ENCODE data around the gene CCDC117.
"Not testable (repeated sequence)": the region's sequence is repeated elsewhere in the genome, so short reads cannot be mapped to it uniquely, and the experiment has no call there.

CCDC117 gene

GRCh38 chr22:28772633-28773460, at the start of gene CCDC117:
Gene CCDC117 (plus strand): TSS chr22:28772695. CDS start chr22:28772850, 155 bp downstream.
- DNase-seq (ENCODE audit: low spot score): peak; percentile 94

- DNase-seq (ENCODE audit: low spot score): no peak
Observed at GRCh38 chr22:28728002-28728401, 44.5 kb upstream of the CCDC117 start.

GRCh38 chr22:28728621-28729313, 43.7 kb upstream of the CCDC117 start:
- DNase-seq (ENCODE audit: low spot score): no peak

GRCh38 chr22:28730179-28730578, 42.3 kb upstream of the CCDC117 start:
- DNase-seq (ENCODE audit: low spot score): no peak

GRCh38 chr22:28734393-28734792, 38.1 kb upstream of the CCDC117 start:
- DNase-seq (ENCODE audit: low spot score): no peak

- peak; percentile 28 for DNase-seq (ENCODE audit: low spot score)
Observed at GRCh38 chr22:28736301-28737155, 36.0 kb upstream of the CCDC117 start.

- no peak for DNase-seq (ENCODE audit: low spot score)
Observed at GRCh38 chr22:28737701-28738100, 34.8 kb upstream of the CCDC117 start.

- not testable (repeated sequence) for DNase-seq (ENCODE audit: low spot score)
Observed at GRCh38 chr22:28738876-28739275, 33.6 kb upstream of the CCDC117 start.

- DNase-seq (ENCODE audit: low spot score): no peak
Observed at GRCh38 chr22:28741200-28741784, 31.2 kb upstream of the CCDC117 start.

- DNase-seq (ENCODE audit: low spot score): peak; percentile 92
Observed at GRCh38 chr22:28741785-28742561, 30.5 kb upstream of the CCDC117 start, which contains the start of the genes CHEK2 and HSCB. Gene CHEK2 (minus strand): TSS chr22:28741820. CDS start chr22:28734721, 7,099 bp downstream. Gene HSCB (plus strand): TSS chr22:28742039. CDS start chr22:28742096, 57 bp downstream.

- no peak for DNase-seq (ENCODE audit: low spot score)
Observed at GRCh38 chr22:28742562-28742962, 29.9 kb upstream of the CCDC117 start.

GRCh38 chr22:28743852-28744251, 28.6 kb upstream of the CCDC117 start:
- no peak for DNase-seq (ENCODE audit: low spot score)

- DNase-seq (ENCODE audit: low spot score): no peak
Observed at GRCh38 chr22:28750471-28750881, 22.0 kb upstream of the CCDC117 start.

GRCh38 chr22:28754512-28754911, 18.0 kb upstream of the CCDC117 start:
- DNase-seq (ENCODE audit: low spot score): not testable (repeated sequence)

GRCh38 chr22:28759861-28760560, 12.5 kb upstream of the CCDC117 start:
- peak; percentile 19 for DNase-seq (ENCODE audit: low spot score)

GRCh38 chr22:28761449-28761755, 11.1 kb upstream of the CCDC117 start:
- DNase-seq (ENCODE audit: low spot score): no peak

- not testable (repeated sequence) for DNase-seq (ENCODE audit: low spot score)
Observed at GRCh38 chr22:28762000-28762399, 10.5 kb upstream of the CCDC117 start.

- no peak for DNase-seq (ENCODE audit: low spot score)
Observed at GRCh38 chr22:28766628-28767027, 5.9 kb upstream of the CCDC117 start.

GRCh38 chr22:28768701-28769393, 3.6 kb upstream of the CCDC117 start:
- no peak for DNase-seq (ENCODE audit: low spot score)

All from iPS-NIHi11 (cell line).